ENCODE measurements around the gene TOMM70.
"Not testable (repeated sequence)": the region's sequence is repeated elsewhere in the genome, so short reads cannot be mapped to it uniquely, and the experiment has no call there.

Gene TOMM70

GRCh38 chr3:100361897-100362296 lies 39.0 kb downstream of the TOMM70 start:
- no peak for DNase-seq (ENCODE audit: low read depth)

GRCh38 chr3:100360757-100361496 lies 40.0 kb downstream of the TOMM70 start:
- no peak for DNase-seq (ENCODE audit: low read depth)

DNA sequence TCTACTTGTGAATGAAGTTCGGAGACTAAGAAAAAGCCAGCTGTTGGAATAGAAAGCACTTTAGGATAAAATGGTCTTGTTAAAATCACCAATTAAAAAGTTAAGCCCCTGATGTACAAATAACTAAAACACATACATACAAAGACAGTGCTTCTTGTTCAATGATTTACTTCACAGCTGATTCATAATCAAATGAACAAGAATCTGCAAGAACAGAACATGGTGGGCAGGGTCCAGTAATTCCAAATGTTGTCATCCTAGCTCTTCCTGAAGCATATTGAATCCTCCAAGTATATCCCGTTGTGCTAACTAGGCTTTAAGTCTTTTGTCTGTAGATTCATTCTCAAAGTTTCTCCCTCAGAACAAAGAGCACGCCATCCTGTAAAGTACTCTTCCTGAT lies 41.9 kb downstream of the TOMM70 start:
- no peak for DNase-seq (ENCODE audit: low read depth)

DNA sequence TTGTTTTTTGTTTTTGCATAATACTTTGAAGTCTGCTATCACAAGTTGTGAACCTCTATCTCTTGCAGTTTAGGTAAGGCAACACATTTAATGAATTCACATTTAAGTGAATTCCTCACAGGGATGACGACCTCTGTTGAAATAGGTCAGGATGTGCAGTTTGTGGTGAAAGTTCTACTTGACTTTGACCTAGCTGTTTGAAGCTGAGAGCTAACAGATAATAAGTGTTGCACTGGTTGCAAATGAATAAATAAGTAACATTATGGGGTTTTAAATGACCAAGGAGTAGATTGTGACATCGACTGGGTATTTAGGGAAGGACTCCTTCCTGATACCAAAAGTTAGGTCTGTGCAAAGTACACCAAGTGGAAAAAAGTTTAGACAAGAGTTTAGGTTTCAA lies 42.5 kb downstream of the TOMM70 start:
- DNase-seq (ENCODE audit: low read depth), result no peak

- no peak for DNase-seq (ENCODE audit: low read depth)
Measured at GRCh38 chr3:100354850-100355249, 46.0 kb downstream of the TOMM70 start.

DNA sequence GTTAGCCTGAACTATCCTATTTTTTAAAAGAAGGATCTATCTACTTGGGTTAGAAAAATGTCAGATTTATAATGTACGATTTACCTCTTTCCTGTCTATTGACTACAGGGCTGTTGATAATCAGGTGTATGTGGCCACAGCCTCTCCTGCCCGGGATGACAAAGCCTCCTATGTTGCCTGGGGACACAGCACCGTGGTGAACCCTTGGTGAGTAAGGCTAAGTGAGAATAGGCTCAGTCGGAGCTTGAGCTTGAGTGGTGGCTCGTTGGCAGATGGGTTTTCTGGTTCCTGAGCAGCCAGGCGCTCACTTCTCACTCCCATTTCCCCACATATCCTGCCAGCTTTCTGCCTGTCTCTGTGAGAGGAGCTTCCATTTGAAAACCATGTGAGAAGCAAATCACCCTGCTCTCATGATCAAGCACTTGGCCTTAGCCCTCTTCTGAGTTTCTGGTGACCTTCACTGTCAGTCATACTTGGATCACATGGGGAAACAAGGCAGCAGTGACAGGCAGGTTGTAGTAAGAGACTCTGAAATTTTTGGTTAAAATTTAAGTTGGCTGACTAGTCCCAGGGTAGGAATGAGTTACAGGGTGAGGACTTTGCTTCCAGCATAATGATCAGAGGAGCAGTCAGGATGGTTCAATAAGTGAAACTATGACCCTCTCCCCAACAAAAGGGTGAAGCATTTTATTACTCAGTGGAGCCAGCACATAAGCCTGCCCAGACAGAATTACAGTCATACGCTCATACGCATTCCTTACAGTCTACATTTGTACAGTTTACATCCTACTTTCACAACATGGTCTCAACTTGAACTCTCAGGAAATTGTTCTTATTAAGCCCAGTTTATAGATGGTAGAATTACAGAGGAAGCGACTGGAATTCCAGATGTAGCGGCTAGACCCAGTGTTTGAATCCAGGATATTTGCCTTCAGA lies 48.3 kb downstream of the TOMM70 start:
- no peak for DNase-seq (ENCODE audit: low read depth)

DNA sequence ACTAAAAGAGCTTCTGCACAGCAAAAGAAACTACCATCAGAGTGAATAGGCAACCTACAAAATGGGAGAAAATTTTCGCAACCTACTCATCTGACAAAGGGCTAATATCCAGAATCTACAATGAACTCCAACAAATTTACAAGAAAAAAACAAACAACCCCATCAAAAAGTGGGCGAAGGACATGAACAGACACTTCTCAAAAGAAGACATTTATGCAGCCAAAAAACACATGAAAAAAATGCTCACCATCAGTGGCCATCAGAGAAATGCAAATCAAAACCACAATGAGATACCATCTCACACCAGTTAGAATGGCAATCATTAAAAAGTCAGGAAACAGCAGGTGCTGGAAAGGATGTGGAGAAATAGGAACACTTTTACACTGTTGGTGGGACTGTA lies 49.1 kb downstream of the TOMM70 start:
- DNase-seq (ENCODE audit: low read depth), result not testable (repeated sequence)

DNA sequence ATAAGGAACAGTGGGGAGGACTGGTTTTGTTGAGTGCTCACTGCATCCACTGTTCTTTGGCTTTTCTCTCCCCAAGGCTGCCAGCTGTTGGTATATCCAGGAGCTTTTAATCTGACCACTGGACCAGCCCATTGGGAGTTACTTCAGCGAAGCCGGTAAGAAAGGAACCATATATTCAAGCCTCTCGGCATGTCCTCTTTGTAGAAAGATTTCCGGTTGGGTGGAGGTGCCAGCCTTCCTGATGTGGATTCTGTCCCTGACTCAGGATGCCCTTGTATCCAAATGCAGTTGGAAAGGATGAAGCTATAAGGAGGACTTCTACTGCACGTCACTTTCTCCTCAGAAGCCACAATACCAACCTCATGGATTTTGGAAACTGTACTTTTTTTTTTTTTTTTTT lies 52.2 kb downstream of the TOMM70 start:
- no peak for DNase-seq (ENCODE audit: low read depth)

DNA sequence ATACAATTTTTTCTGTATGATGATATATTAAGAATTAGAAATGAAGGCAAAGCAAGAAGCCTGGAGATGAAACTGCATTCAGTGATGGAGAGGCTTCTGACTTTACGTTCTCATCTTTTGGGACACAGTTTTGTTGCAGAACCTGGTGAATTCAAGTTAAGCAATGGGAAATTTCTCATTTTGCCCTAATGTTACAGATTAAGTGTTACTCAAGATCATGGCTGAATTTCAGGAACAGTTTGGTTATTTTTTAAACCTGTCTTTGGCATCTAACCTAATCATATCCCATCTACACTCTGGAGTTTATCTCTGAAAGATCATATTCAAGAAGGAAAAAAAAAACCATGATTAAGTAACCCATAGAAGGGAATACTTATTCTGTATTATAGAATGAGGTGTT lies 60.4 kb downstream of the TOMM70 start:
- no peak for DNase-seq (ENCODE audit: low read depth)

GRCh38 chr3:100339786-100340185 lies 61.1 kb downstream of the TOMM70 start:
- no peak for DNase-seq (ENCODE audit: low read depth)

DNA sequence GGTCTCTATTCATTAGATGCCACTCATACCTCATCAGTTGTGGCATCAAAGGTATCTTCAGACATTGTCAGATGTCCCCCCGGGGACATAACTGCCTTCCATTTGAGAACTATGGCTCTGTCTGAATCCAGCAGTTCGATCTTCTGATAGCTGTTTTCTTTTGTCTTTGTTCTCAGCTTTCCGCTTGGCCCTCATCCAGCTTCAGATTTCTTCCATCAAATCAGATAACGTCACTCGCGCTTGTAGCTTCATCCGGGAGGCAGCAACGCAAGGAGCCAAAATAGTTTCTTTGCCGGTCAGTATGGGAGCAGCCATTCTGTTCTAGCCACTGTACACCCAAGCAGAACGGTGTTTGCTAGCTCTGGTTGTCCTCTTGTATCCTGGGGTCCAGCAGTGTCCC lies 62.0 kb downstream of the TOMM70 start:
- DNase-seq (ENCODE audit: low read depth), result no peak

GRCh38 chr3:100336229-100336628 lies 64.7 kb downstream of the TOMM70 start:
- not testable (repeated sequence) for DNase-seq (ENCODE audit: low read depth)

- no peak for DNase-seq (ENCODE audit: low read depth)
Measured at GRCh38 chr3:100335434-100335833, 65.5 kb downstream of the TOMM70 start.

- peak; percentile 65 for DNase-seq (ENCODE audit: low read depth)
Measured at GRCh38 chr3:100334488-100335351, 66.2 kb downstream of the TOMM70 start, which contains the start of gene NIT2. Gene NIT2, plus strand, starts transcription at chr3:100334757. Its CDS starts 35 bp downstream, at chr3:100334792.

DNA sequence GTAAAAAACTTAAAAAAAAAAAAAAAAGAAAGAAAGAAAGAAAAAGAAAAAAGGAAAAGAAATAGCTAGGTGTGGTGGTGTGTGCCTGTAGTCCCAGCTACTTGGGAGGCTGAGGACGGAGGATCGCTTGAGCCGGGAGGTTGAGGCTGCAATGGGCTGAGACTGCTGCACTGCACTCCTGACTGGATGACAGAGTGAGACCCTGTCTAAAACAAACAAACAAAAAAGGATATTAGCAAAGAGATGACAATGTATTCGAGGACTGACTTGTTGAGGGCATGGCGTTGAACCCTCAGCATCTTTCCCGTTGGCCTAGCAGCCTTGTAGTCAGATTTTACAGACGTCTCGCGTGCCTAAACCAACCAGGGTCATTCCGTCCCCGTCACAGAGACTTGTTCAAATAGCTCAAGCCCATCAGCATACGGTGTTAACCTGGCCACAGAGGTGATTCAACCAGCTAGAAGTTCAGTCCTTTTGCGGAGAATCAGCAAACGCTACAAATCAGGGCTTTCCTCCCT lies 66.9 kb downstream of the TOMM70 start:
- DNase-seq (ENCODE audit: low read depth), result no peak

- DNase-seq (ENCODE audit: low read depth), result no peak
Measured at GRCh38 chr3:100333051-100333450, 67.8 kb downstream of the TOMM70 start.

DNA sequence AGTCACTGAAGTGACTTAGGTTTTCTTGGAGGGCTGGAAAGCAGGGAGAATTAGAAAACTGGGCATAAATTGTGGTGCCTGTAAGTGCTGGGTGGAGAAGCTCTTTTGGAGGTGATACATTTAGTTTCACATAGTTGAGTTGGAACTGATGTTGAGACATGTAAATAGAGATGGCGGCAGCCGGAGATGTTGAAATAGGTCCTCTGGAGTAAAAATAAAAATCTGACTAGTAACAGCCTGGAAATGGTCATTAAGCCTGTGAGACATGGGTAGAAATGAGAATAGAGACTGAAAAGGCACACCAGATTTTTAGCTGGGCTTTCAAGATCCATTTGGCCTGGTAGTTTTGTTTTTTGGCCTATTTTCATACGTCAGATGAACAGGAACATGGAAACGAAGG lies 69.2 kb downstream of the TOMM70 start:
- DNase-seq (ENCODE audit: low read depth), result no peak

DNA sequence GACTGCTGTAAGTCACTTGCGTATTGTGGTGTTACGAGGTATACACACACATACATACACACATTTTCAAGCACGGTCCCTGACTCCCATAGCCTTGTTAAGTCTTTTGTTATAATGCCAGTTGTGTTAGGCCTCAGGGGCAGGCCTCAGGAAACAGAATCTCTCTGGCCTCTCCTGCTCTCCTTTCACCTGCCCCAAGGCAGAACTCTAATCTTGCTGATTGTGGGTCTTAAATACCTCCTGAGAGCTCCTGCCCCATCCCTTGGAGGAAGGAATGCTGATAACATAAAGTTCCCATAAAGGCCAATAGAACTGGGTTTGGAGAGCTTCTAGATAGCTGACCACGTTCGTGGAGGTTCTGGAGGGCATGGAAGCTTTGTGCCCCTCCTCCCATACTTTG lies 70.2 kb downstream of the TOMM70 start:
- DNase-seq (ENCODE audit: low read depth), result no peak

- no peak for DNase-seq (ENCODE audit: low read depth)
Measured at GRCh38 chr3:100329800-100330489, 70.9 kb downstream of the TOMM70 start.

DNA sequence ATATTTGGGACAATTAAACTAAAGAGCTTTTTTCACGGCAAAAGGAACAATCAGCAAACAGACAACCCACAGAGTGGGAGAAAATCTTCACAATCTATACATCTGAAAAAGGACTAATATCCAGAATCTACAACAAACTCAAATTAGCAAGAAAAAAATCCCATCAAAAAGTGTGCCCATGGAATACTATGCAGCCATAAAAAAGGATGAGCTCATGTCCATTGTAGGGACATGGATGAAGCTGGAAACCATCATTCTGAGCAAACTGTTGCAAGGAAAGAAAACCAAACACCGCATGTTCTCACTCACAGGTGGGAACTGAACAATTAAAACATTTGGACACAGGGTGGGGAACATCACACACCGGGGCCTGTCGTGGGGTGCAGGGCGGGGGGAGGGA lies 73.5 kb downstream of the TOMM70 start:
- DNase-seq (ENCODE audit: low read depth), result not testable (repeated sequence)

DNA sequence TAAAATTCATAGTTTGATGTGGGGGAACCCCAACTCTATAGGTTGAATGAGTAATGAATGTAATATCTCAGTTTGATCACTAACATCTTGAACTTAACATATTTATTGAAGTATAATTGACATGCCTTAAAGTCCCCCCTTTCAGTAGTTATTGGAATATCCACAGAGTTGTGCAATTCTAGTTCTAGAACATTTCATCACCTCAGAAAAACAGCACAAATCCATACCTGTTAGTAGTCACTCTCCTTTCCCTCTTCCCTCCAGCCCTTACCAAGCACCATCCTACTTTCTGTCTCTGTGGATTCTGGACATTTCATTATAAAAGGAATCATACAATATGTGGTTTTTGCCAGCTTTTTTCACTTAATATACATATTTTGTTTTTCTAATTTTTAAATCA lies 75.1 kb downstream of the TOMM70 start:
- no peak for DNase-seq (ENCODE audit: low read depth)
